GM18907 (cell line): ENCODE data around the gene TSPYL6.

ENCODE experiments used
- ATAC-seq: cut with Tn5 transposase; IDR thresholded peaks from one replicate; pipeline ENCODE4 v1.9.1; 2021; ENCODE audit warnings: mild to moderate bottlenecking, moderate library complexity; ENCODE audit not compliant: unreplicated experiment

The TSPYL6 gene

DNA sequence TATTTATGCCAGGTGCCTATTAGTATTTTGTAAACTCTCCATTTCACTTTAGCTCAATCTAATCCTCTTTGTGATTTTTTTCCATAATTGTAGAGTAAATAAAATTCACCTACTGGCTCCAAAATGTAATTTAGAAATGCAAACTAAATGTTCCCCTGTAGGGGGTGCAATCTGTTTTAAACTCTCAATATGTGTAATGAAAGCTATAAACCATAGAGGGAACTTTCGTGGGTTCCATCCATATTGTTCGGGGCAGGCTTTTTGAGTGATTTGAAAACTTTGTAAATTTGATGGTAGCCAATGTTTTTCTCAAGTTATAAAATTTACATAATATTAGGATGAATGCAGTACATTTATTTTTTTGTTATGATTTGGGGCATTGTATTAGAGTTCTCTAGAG is 49.4 kb downstream of the TSPYL6 start:
- ATAC-seq: no peak

DNA sequence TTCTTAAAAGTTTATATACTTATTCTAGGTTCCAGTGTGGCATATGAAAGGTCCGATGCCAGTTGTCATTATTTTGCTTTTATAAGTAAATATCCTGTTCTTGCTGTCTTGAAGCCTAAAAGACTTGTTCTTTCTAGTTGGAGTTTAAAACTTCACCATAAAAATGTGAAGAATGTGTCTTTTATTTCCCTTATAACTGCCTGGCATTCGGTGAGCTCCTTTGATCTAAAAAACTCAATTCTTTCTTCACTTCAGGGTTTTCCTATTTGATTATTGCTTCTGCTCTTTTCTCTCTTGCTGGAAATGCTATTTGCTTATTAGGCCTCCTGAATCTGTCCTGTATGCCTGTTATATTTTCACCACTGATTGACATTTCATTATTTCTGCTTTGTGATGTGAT is 51.6 kb downstream of the TSPYL6 start:
- ATAC-seq: no peak
